Upper lobe of left lung (tissue), 6 donors: ENCODE measurements around the gene FYB1. TPM values are rescaled to one million over a fixed set of nuclear protein-coding genes. Genes with fewer than 3 reads are reported as not detected.
"Not testable (repeated sequence)": the region's sequence is repeated elsewhere in the genome, so short reads cannot be mapped to it uniquely, and the experiment has no call there.

Experiments used
- ATAC-seq, 2 donors: fragments of 200-7000 bp; cut with Tn5 transposase; one replicate each; pipeline ENCODE4 v1.9.1; 2022; ENCODE audit warnings: mild to moderate bottlenecking in 2 of 2, moderate library complexity in 2 of 2; ENCODE audit not compliant: low FRiP score in 2 of 2
- DNase-seq, 2 donors: peaks; one replicate each; pipeline ENCODE4 v3.0.0-alpha.2; 2019 to 2020
- H3K27ac ChIP-seq, 4 donors: fragments of 200-600 bp; sonication (generic); one replicate each; pipeline ENCODE4 v1.5.1; 2016 to 2019
- H3K27me3 ChIP-seq, 4 donors: fragments of 200-600 bp; sonication (generic); one replicate each; pipeline ENCODE4 v1.5.1; 2017 to 2019
- H3K36me3 ChIP-seq, 4 donors: fragments of 200-600 bp; sonication (generic); one replicate each; pipeline ENCODE4 v1.5.1; 2016 to 2019
- H3K4me1 ChIP-seq, 4 donors: fragments of 200-600 bp; sonication (generic); one replicate each; pipeline ENCODE4 v1.5.1; 2018 to 2019
- H3K4me3 ChIP-seq, 4 donors: fragments of 200-600 bp; sonication (generic); one replicate each; pipeline ENCODE4 v1.5.1; 2017 to 2019; ENCODE audit warnings: mild to moderate bottlenecking in 2 of 4, moderate library complexity in 1 of 4
- H3K9me3 ChIP-seq, 4 donors: fragments of 200-600 bp; sonication (generic); one replicate each; pipeline ENCODE4 v1.5.1; 2018 to 2019
- EP300 ChIP-seq, 4 donors: sonication (generic); formaldehyde crosslinking; IDR thresholded peaks; one replicate each; pipeline ENCODE4 v1.5.1; 2017; ENCODE audit warnings: antibody characterized with exemption in 4 of 4, control low read depth in 2 of 4
- POLR2A ChIP-seq, 4 donors: fragments of 450-650 bp; IDR thresholded peaks; one replicate each; pipeline ENCODE4 v1.5.1; 2016 to 2017; ENCODE audit warnings: antibody characterized with exemption in 4 of 4, mild to moderate bottlenecking in 2 of 4
- POLR2AphosphoS5 ChIP-seq, 2 donors: sonication (generic); formaldehyde crosslinking; IDR thresholded peaks; one replicate each; pipeline ENCODE4 v1.5.1; 2017; ENCODE audit warnings: antibody characterized with exemption in 2 of 2
- WGBS, 2 donors: methylation state at CpG; one replicate each; pipeline ENCODE4 v1.1.5; 2017 to 2018; 5-methylcytosine and 5-hydroxymethylcytosine counted together
- total RNA-seq, 6 donors: library from RNA; depleted of rRNA in 4 of 6; stranded (reverse); fragments of >200 nt in 4 of 6; gene quantifications; one replicate each; pipeline versions ENCODE4 v1.1.0 to v1.2.1, GENCODE V29; 2016 to 2021
- TF ChIP-seq, protein P1 (sequence below), 6 experiments: fragments of 450-650 bp in 4 of 6; fragments of 200-600 bp in 2 of 6; sonication (generic) in 2 of 6; IDR thresholded peaks; one replicate each; pipeline ENCODE4 v1.5.1; 2016 to 2019; ENCODE audit warnings: antibody characterized with exemption in 6 of 6
- donor health status: DM: no; HTN: no; CAD: no; lungs with moderate emphysema.
- donor health status: DM: no; HTN: yes; CAD: no; lungs with severe emphysema.

FYB1 gene
- total RNA-seq, 6 donors from 2014 or later = 24.0 to 97.4 (median 42.5) TPM

DNA sequence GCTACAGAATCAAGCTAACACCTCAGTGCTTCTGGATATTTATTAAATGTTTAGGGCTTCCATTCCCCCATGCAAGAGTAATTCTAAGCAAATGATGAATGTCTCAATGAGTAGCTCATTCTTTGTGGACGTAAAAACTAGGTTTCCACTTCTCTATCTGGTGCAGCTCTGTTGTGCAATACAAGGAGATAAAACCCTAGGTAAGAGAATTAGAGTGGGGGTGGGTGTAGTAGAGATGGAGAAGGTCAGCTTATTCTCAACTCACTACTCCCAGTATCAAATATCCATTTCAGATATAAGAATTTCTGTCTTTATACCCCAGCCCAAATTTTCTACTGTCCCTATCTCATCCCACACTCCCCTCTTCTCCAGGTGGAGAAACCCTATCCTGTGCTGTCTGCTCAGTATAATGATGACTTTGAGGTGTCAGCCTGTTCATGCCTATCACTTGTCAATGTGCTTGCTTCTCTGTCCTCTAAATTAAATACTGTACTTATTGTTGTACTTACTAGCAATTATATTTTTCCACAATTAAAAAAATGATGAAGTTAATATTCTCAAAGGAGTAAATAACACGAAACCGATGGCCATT is 4.3 kb upstream of the FYB1 start:
- H3K4me1 ChIP-seq = peaks cover 0 to 4% (median 0%) of the 10 kb centered on the region in 4 donors
- H3K9me3 ChIP-seq = no peaks in the 10 kb centered on the region
- ATAC-seq (no peak), DNase-seq (no peak)
- no peak for TF ChIP-seq POLR2AphosphoS5 (IDR thresholded peaks at IDR 0.05)
- no peak for TF ChIP-seq POLR2A (IDR thresholded peaks at IDR 0.05)
- no peak for TF ChIP-seq EP300 (IDR thresholded peaks at IDR 0.05)
- TF ChIP-seq, protein P1, sequence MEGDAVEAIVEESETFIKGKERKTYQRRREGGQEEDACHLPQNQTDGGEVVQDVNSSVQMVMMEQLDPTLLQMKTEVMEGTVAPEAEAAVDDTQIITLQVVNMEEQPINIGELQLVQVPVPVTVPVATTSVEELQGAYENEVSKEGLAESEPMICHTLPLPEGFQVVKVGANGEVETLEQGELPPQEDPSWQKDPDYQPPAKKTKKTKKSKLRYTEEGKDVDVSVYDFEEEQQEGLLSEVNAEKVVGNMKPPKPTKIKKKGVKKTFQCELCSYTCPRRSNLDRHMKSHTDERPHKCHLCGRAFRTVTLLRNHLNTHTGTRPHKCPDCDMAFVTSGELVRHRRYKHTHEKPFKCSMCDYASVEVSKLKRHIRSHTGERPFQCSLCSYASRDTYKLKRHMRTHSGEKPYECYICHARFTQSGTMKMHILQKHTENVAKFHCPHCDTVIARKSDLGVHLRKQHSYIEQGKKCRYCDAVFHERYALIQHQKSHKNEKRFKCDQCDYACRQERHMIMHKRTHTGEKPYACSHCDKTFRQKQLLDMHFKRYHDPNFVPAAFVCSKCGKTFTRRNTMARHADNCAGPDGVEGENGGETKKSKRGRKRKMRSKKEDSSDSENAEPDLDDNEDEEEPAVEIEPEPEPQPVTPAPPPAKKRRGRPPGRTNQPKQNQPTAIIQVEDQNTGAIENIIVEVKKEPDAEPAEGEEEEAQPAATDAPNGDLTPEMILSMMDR (IDR thresholded peaks at IDR 0.05) = no peak
- H3K27ac ChIP-seq = peak overlapping the region; percentile 27 to 58 (median 56)
- no peak overlapping the region for H3K4me3 ChIP-seq
- no peaks in the 10 kb centered on the region for H3K27me3 ChIP-seq
- no peaks in the 10 kb centered on the region for H3K36me3 ChIP-seq
- 71 to 80% methylated on average over 3 of the region's 3 CpGs for WGBS, 2 donors

DNA sequence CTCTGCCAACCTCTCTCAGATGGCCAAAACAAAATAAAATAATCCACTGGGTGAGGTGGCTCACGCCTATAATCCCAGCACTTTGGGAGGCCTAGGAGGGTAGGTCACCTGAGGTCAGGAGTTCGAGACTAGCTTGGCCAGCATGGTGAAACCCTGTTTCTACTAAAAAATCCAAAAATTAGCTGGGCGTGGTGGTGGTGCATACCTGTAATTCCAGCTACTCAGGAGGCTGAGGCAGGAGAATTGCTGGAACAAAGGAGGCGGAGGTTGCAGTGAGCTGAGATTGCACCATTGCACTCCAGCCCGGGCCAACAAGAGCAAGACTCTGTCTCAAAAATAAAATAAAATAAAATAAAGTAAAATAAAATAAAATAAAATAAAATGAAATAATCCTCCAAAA is 2.3 kb upstream of the FYB1 start:
- not testable (repeated sequence) for H3K9me3 ChIP-seq, ATAC-seq, DNase-seq, H3K36me3 ChIP-seq, H3K27me3 ChIP-seq, H3K4me3 ChIP-seq, H3K27ac ChIP-seq
- H3K4me1 ChIP-seq = peaks cover 0 to 14% (median 0%) of the 10 kb centered on the region in 4 donors
- 89 to 98% methylated on average over 5 of the region's 5 CpGs for WGBS, 2 donors

GRCh38 chr5:39220280-39221030 is 1.1 kb upstream of the FYB1 start:
- Histone ChIP-seq H3K9me3 (no peaks in the 10 kb centered on the region), H3K4me3 (no peak overlapping the region), H3K27me3 (no peaks in the 10 kb centered on the region), H3K27ac (peak overlapping the region in 3 of 4 donors; percentile 42 to 77 (median 64)), H3K36me3 (no peaks in the 10 kb centered on the region), H3K4me1 (peaks cover 0 to 14% (median 0%) of the 10 kb centered on the region in 4 donors)
- no peak for TF ChIP-seq POLR2A (IDR thresholded peaks at IDR 0.05)
- TF ChIP-seq, protein P1 (IDR thresholded peaks at IDR 0.05) = no peak
- no peak for TF ChIP-seq POLR2AphosphoS5 (IDR thresholded peaks at IDR 0.05)
- no peak for TF ChIP-seq EP300 (IDR thresholded peaks at IDR 0.05)
- 90 to 94% methylated on average over 4 of the region's 4 CpGs for WGBS, 2 donors
- DNase-seq (no peak), ATAC-seq (no peak)

DNA sequence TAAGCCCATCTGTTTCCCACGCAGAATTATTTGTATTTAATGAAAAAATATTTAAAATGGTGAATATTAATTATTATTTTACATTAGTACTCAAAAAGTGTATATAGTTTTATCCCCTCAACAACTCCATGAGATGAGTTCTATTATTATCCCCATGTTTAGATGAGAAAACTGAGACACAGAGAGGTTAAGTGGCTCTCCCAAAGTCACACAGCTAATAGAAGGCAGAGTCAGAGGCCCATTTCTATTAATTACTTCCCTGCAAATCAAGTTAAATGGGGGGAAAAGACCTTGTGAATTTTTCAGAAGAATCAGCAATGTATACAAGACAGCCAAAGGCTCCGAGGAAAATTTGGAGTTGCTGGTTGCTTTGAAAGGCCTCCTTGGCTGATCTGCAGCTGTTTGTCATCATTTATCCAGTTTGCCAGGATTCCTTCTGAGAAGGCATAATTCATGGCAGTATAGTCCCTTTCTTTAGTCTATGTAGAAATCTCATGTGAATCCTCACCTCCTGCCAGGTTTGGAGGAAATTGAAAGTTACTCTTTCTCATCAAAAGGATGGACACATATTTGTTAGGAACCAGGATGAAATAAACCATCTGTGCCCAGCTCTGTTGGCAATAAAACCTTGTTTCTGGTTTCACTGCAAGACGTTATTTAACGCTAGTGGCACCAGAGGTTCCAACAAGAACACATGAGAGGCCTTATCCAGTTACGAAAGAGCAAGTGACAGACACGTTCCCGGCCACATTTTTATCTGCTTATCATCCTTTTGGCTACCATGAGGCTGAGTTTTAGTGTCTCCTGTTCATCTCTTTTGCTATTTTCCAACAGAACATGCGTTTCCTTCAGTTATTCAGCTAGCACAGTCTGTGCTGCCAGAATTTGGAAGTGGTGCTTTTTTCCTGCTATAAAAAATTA is 621 bp downstream of the FYB1 start:
- Histone ChIP-seq H3K27ac (peak overlapping the region; percentile 42 to 77 (median 60)), H3K27me3 (no peaks in the 10 kb centered on the region), H3K4me1 (peaks cover 0 to 10% (median 0%) of the 10 kb centered on the region in 4 donors), H3K4me3 (peak overlapping the region in 3 of 4 donors; percentile 26 to 45 (median 32)), H3K36me3 (no peaks in the 10 kb centered on the region), H3K9me3 (no peaks in the 10 kb centered on the region)
- TF ChIP-seq POLR2A (IDR thresholded peaks at IDR 0.05) (no peak), EP300 (IDR thresholded peaks at IDR 0.05) (no peak), POLR2AphosphoS5 (IDR thresholded peaks at IDR 0.05) (no peak)
- TF ChIP-seq, protein P1 (IDR thresholded peaks at IDR 0.05) = no peak
- WGBS, 2 donors = 59 to 70% methylated on average over 8 of the region's 8 CpGs
- DNase-seq = no peak
- ATAC-seq = peak in 1 of 2 donors; percentile 74
